DOHH2 (cell line): ENCODE results near the gene GRK1.
"Not testable (repeated sequence)": the region's sequence is repeated elsewhere in the genome, so short reads cannot be mapped to it uniquely, and the experiment has no call there.

Experiments
- EZH2phosphoT487 ChIP-seq: fragments of 200-600 bp; sonication (generic); IDR thresholded peaks from 2 replicates; pipeline ENCODE4 v1.6.1; 2017; ENCODE audit warnings: borderline replicate concordance, mild to moderate bottlenecking, antibody characterized with exemption, low read length, moderate library complexity, mixed read lengths
- TF ChIP-seq, protein P1 (sequence below): fragments of 200-600 bp; sonication (generic); IDR thresholded peaks from one replicate; pipeline ENCODE4 v1.5.1; 2014; ENCODE audit warnings: antibody characterized with exemption, mild to moderate bottlenecking, low read depth, low read length; ENCODE audit not compliant: poor library complexity, severe bottlenecking

GRCh38 chr13:113725329-113726105 lies 58.5 kb downstream of the GRK1 start:
- TF ChIP-seq, protein P1, sequence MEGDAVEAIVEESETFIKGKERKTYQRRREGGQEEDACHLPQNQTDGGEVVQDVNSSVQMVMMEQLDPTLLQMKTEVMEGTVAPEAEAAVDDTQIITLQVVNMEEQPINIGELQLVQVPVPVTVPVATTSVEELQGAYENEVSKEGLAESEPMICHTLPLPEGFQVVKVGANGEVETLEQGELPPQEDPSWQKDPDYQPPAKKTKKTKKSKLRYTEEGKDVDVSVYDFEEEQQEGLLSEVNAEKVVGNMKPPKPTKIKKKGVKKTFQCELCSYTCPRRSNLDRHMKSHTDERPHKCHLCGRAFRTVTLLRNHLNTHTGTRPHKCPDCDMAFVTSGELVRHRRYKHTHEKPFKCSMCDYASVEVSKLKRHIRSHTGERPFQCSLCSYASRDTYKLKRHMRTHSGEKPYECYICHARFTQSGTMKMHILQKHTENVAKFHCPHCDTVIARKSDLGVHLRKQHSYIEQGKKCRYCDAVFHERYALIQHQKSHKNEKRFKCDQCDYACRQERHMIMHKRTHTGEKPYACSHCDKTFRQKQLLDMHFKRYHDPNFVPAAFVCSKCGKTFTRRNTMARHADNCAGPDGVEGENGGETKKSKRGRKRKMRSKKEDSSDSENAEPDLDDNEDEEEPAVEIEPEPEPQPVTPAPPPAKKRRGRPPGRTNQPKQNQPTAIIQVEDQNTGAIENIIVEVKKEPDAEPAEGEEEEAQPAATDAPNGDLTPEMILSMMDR: not testable (repeated sequence)
- TF ChIP-seq EZH2phosphoT487: not testable (repeated sequence)
